SHP77 (cell line): ENCODE results near the gene C20orf96.
"Not testable (repeated sequence)": the region's sequence is repeated elsewhere in the genome, so short reads cannot be mapped to it uniquely, and the experiment has no call there.

ENCODE experiments used
- DNase-seq, 2 experiments: peaks; one replicate each; lab custom pipeline; 2025; lab: John Stamatoyannopoulos, UW

Gene C20orf96, protein sequence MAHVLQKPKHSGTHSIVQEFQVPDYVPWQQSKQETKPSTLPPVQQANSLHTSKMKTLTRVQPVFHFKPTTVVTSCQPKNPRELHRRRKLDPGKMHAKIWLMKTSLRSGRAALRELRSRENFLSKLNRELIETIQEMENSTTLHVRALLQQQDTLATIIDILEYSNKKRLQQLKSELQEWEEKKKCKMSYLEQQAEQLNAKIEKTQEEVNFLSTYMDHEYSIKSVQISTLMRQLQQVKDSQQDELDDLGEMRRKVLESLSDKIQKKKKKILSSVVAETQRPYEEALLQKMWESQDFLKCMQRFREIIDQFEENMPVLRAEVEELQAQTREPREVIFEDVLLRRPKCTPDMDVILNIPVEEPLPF

GRCh38 chr20:290084-290831 is at the start of gene C20orf96:
Gene C20orf96, minus strand, starts transcription at chr20:290750. Its CDS starts 140 bp downstream, at chr20:290610.
- DNase-seq = peak; percentile 90 to 97

DNA sequence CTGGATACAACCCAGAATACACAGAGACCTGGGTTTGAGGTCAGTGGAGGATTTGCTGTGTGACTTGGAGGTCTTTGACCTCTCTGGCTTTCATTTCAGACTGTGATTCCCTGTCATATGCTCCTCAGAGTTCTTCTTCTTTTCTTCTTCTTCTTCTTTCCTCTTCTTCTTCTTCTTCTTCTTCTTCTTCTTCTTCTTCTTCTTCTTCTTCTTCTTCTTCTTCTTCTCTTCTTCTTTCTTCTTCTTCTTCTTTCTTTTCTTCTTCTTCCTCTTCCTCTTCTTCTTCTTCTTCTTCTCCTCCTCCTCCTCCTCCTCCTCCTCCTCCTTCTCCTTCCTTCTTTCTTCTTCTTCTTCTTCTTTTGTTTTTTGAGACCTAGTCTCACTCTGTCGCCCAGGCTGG is 45.5 kb upstream of the C20orf96 start:
- not testable (repeated sequence) for DNase-seq

GRCh38 chr20:334578-334977 is 44.0 kb upstream of the C20orf96 start:
- no peak for DNase-seq

GRCh38 chr20:330233-331149 is 39.9 kb upstream of the C20orf96 start:
- peak; percentile 68 to 75 for DNase-seq

GRCh38 chr20:329851-330232 is 39.3 kb upstream of the C20orf96 start:
- DNase-seq = peak; percentile 34 to 59

DNA sequence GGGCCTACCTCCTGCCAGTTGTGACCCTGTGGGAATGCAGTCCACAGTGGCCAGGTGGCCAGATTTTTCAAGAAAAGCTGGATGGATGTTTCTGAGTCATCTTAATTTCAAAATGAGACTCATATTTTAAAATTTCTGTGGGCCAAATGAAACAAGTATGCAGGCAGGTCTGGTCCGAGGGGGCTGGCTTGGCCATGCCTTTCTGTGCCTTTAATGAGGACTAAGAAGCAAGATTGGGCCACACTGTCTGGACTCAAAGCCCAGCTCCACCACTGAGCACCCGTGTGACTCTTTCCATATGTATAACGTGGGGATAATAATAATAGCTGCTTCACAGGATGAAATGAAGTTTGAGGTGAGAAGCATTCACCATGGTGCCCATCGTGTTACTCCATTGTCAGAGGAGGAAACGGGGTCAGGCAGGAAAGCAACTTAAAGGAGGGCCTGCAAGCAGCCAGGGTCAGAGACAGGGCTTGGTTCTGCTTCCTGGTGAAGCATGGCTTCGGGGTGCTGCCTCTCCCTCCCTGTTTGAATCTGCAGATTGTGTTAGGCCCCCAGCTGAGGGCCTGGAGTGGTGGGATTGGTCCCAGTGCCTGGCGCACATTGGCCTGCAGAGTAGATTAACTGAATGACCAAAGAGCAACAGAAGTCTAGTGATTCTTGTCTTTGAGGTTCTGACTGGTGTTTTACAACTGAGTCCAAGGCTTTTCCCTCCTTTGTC is 38.6 kb upstream of the C20orf96 start:
- DNase-seq = no peak

- no peak for DNase-seq
These were observed 37.8 kb upstream of the C20orf96 start for GRCh38 chr20:328027-328974.

- DNase-seq = peak; percentile 86 to 89
These were observed 36.9 kb upstream of the C20orf96 start for GRCh38 chr20:327186-328026.

- no peak for DNase-seq
These were observed 36.2 kb upstream of the C20orf96 start for GRCh38 chr20:326645-327185.

DNA sequence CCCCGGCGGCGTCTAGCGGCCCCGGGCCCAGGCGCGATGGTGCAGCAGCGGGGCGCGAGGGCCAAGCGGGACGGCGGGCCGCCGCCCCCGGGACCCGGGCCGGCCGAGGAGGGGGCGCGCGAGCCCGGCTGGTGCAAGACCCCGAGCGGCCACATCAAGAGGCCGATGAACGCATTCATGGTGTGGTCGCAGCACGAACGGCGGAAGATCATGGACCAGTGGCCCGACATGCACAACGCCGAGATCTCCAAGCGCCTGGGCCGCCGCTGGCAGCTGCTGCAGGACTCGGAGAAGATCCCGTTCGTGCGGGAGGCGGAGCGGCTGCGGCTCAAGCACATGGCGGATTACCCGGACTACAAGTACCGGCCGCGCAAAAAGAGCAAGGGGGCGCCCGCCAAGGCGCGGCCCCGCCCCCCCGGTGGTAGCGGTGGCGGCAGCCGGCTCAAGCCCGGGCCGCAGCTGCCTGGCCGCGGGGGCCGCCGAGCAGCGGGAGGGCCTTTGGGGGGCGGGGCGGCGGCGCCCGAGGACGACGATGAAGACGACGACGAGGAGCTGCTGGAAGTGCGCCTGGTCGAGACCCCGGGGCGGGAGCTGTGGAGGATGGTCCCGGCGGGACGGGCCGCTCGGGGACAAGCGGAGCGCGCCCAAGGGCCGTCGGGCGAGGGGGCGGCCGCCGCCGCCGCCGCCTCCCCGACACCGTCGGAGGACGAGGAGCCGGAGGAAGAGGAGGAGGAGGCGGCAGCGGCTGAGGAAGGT is 35.5 kb upstream of the C20orf96 start:
- peak; percentile 54 to 60 for DNase-seq

- DNase-seq = peak; percentile 93 to 97
These were observed 34.7 kb upstream of the C20orf96 start, which contains the start of gene SOX12 for GRCh38 chr20:325045-325888. Gene SOX12, plus strand, starts transcription at chr20:325552. Its CDS starts 373 bp downstream, at chr20:325925.

GRCh38 chr20:324177-325044 is 33.9 kb upstream of the C20orf96 start:
- DNase-seq = peak; percentile 95 to 98

GRCh38 chr20:316316-317068 is 25.9 kb upstream of the C20orf96 start:
- no peak for DNase-seq

GRCh38 chr20:313948-314347 is 23.4 kb upstream of the C20orf96 start:
- DNase-seq = no peak

GRCh38 chr20:313402-313801 is 22.9 kb upstream of the C20orf96 start:
- no peak for DNase-seq

- DNase-seq = no peak
These were observed 22.3 kb upstream of the C20orf96 start for GRCh38 chr20:312866-313265.
